SU-DHL-6 (cell line): ENCODE data around the gene ST3GAL6.

ENCODE experiments used
- H2AFZ ChIP-seq: fragments of 200-600 bp; sonication (generic); 2 replicates; pipeline ENCODE4 v1.6.1; 2014; ENCODE audit warnings: low read depth, mild to moderate bottlenecking, moderate library complexity, mixed read lengths, antibody characterized with exemption, low read length; ENCODE audit not compliant: severe bottlenecking
- H3F3A ChIP-seq: fragments of 200-600 bp; shearing (Covaris generic); 2 replicates; pipeline ENCODE4 v1.6.0; 2016; ENCODE audit warnings: antibody characterized with exemption, mild to moderate bottlenecking; ENCODE audit not compliant: insufficient read depth
- H3K27ac ChIP-seq: fragments of 200-600 bp; sonication (generic); 2 replicates; pipeline ENCODE4 v1.5.1; 2016; ENCODE audit warnings: low read depth, mild to moderate bottlenecking, low read length, moderate library complexity, mixed read lengths
- H3K27me3 ChIP-seq: fragments of 200-600 bp; sonication (generic), shearing (Covaris generic); 2 replicates; pipeline ENCODE4 v1.6.0; 2014; ENCODE audit warnings: mild to moderate bottlenecking, low read length
- H3K36me3 ChIP-seq: fragments of 200-600 bp; sonication (generic); 2 replicates; pipeline ENCODE4 v1.6.1; 2014; ENCODE audit warnings: mild to moderate bottlenecking, low read length, mixed read lengths
- H3K4me2 ChIP-seq: fragments of 300-600, 200-600 bp; shearing (Covaris generic), sonication (generic); 2 replicates; pipeline ENCODE4 v1.6.0; 2014; ENCODE audit warnings: low read length, low read depth, mild to moderate bottlenecking; ENCODE audit not compliant: poor library complexity, severe bottlenecking
- H3K4me3 ChIP-seq: fragments of 200-600 bp; sonication (generic); 2 replicates; pipeline ENCODE4 v1.5.1; 2014; ENCODE audit warnings: antibody characterized with exemption, low read length, mild to moderate bottlenecking, mixed read lengths; ENCODE audit not compliant: insufficient read depth, poor library complexity, severe bottlenecking
- H3K79me2 ChIP-seq: fragments of 200-600 bp; sonication (generic); 2 replicates; pipeline ENCODE4 v1.6.1; 2014; ENCODE audit warnings: mild to moderate bottlenecking, low read length, moderate library complexity; ENCODE audit not compliant: insufficient read depth
- H3K9ac ChIP-seq: fragments of 200-600 bp; sonication (generic); 2 replicates; pipeline ENCODE4 v1.7.0; 2014; ENCODE audit warnings: mild to moderate bottlenecking, low read length
- H3K9me2 ChIP-seq: fragments of 200-600 bp; sonication (generic); replicated peaks from 2 replicates; pipeline ENCODE4 v1.6.1; 2014; ENCODE audit warnings: low read length; ENCODE audit not compliant: insufficient read depth
- H3K9me3 ChIP-seq: fragments of 200-600 bp; sonication (generic); 2 replicates; pipeline ENCODE4 v1.6.1; 2014; ENCODE audit warnings: low read length, mixed read lengths; ENCODE audit not compliant: insufficient read depth
- H4K20me1 ChIP-seq: fragments of 200-600 bp; sonication (generic); 2 replicates; pipeline ENCODE4 v1.6.1; 2014; ENCODE audit warnings: low read depth, mild to moderate bottlenecking, antibody characterized with exemption, low read length, moderate library complexity, mixed read lengths
- EZH2phosphoT487 ChIP-seq: fragments of 200-600 bp; sonication (generic), shearing (Covaris generic); conservative IDR thresholded peaks from 2 replicates; pipeline ENCODE4 v1.6.1; 2018; ENCODE audit warnings: mild to moderate bottlenecking, antibody characterized with exemption, low read length, moderate library complexity, mixed read lengths
- TF ChIP-seq, protein P1 (sequence below): fragments of 200-600 bp; sonication (generic); IDR thresholded peaks from one replicate; pipeline ENCODE4 v1.5.1; 2017; ENCODE audit warnings: antibody characterized with exemption, mild to moderate bottlenecking, low read length, moderate library complexity; ENCODE audit not compliant: insufficient read depth, poor library complexity, severe bottlenecking

Gene ST3GAL6

DNA sequence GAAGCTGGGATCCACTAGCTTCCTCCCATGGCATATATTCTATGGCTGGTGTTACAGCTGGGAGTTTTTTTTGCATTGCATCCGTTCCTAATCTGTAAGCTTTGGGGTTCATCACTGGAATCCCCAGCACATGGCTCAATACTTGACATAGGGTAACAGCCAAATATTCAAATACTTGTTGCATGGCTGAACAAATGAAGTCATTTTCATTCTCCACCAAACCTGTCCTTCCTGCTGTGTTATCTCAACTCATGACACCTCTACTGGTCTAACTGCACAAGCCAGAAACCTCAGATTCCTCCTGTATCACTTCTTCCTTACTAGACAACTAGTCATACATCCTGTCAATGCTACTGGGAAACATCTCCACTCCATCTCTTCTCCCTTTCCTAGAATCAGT, 43.4 kb downstream of the ST3GAL6 start:
- H3K4me3 ChIP-seq = no peak overlapping the region
- H3K4me2 ChIP-seq = no peak overlapping the region
- TF ChIP-seq, protein P1, sequence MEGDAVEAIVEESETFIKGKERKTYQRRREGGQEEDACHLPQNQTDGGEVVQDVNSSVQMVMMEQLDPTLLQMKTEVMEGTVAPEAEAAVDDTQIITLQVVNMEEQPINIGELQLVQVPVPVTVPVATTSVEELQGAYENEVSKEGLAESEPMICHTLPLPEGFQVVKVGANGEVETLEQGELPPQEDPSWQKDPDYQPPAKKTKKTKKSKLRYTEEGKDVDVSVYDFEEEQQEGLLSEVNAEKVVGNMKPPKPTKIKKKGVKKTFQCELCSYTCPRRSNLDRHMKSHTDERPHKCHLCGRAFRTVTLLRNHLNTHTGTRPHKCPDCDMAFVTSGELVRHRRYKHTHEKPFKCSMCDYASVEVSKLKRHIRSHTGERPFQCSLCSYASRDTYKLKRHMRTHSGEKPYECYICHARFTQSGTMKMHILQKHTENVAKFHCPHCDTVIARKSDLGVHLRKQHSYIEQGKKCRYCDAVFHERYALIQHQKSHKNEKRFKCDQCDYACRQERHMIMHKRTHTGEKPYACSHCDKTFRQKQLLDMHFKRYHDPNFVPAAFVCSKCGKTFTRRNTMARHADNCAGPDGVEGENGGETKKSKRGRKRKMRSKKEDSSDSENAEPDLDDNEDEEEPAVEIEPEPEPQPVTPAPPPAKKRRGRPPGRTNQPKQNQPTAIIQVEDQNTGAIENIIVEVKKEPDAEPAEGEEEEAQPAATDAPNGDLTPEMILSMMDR = no peak
- no peak for TF ChIP-seq EZH2phosphoT487
- H3F3A ChIP-seq = no peaks in the 10 kb centered on the region
- H4K20me1 ChIP-seq = no peaks in the 10 kb centered on the region
- no peaks in the 10 kb centered on the region for H3K79me2 ChIP-seq
- H3K27ac ChIP-seq = no peak overlapping the region
- no peaks in the 10 kb centered on the region for H3K27me3 ChIP-seq
- no peaks in the 10 kb centered on the region for H3K36me3 ChIP-seq
- no peaks in the 10 kb centered on the region for H3K9me2 ChIP-seq
- H3K9me3 ChIP-seq = no peaks in the 10 kb centered on the region
- H3K9ac ChIP-seq = no peak overlapping the region
- no peak overlapping the region for H2AFZ ChIP-seq

DNA sequence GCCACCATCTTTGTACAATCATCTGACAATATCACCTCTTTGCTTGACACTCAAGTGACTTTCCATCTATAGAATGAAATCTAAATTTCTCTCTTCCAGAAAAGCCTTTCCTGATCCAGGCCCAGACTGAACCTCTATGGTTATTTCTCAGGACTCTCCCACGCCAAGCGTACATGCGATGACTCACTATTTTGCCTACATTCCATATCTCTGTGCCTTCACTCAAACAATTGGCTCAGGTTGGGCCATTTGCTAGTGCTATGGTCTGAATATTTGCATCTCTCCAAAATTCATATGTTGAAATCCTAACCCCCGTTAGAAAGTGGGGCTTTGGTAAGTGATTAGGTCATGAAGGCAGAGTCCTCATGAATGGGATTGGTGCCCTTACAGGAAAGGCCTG, 43.9 kb downstream of the ST3GAL6 start:
- H3K4me2 ChIP-seq = no peak overlapping the region
- H3K27me3 ChIP-seq = no peaks in the 10 kb centered on the region
- H3K9me3 ChIP-seq = no peaks in the 10 kb centered on the region
- H3K9me2 ChIP-seq = no peaks in the 10 kb centered on the region
- H3F3A ChIP-seq = no peaks in the 10 kb centered on the region
- no peak overlapping the region for H3K4me3 ChIP-seq
- H3K27ac ChIP-seq = no peak overlapping the region
- no peaks in the 10 kb centered on the region for H4K20me1 ChIP-seq
- no peak for TF ChIP-seq EZH2phosphoT487
- TF ChIP-seq, protein P1 = no peak
- no peak overlapping the region for H2AFZ ChIP-seq
- no peaks in the 10 kb centered on the region for H3K36me3 ChIP-seq
- H3K79me2 ChIP-seq = no peaks in the 10 kb centered on the region
- H3K9ac ChIP-seq = no peak overlapping the region

DNA sequence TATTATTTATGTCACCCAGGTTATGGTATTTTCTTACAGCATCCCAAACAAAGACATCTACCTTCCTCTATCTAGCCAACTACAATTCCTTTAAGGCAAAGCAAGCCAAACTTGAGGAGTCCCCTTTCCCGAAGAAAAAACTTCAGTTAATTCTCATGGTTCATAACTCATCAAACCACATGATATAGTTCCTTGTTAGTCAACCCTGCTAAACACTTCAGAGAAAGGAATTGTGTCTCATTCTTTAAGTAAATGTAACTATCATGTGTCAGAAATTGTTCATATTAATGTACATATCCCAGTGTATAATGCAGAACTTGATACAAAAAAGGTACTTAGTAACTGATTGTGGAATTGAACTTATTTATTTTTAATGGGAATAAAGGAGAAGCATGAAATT, 44.4 kb downstream of the ST3GAL6 start:
- no peak for TF ChIP-seq EZH2phosphoT487
- TF ChIP-seq, protein P1 = no peak
- Histone ChIP-seq H3K27ac (no peak overlapping the region), H3K36me3 (no peaks in the 10 kb centered on the region), H3K4me3 (no peak overlapping the region), H4K20me1 (no peaks in the 10 kb centered on the region), H3K9ac (no peak overlapping the region), H3K9me2 (no peaks in the 10 kb centered on the region), H3K79me2 (no peaks in the 10 kb centered on the region), H3F3A (no peaks in the 10 kb centered on the region), H2AFZ (no peak overlapping the region), H3K27me3 (no peaks in the 10 kb centered on the region), H3K9me3 (no peaks in the 10 kb centered on the region), H3K4me2 (no peak overlapping the region)

DNA sequence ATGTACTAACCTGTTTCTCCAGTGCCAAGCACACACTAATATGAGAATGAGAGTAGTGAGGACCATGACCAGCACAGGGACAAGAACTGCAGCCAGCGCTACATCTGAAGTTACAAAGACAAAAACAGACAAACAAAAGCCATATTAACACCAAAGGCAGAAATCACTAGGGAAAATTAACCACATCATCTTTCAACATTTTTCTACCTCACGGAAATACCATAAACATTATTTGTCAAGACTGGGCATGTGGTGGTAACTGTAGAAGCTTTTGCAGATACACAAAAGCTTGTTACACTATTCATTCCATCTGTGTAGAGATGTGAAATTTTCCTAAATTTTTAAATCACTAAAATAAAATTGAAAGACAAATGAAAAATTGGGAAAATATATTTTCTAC, 44.9 kb downstream of the ST3GAL6 start:
- Histone ChIP-seq H3K36me3 (no peaks in the 10 kb centered on the region), H3K27ac (no peak overlapping the region), H3K9ac (no peak overlapping the region), H3F3A (no peaks in the 10 kb centered on the region), H3K9me3 (no peaks in the 10 kb centered on the region), H3K27me3 (no peaks in the 10 kb centered on the region), H3K4me2 (no peak overlapping the region), H3K4me3 (no peak overlapping the region), H2AFZ (no peak overlapping the region), H4K20me1 (no peaks in the 10 kb centered on the region), H3K9me2 (no peaks in the 10 kb centered on the region), H3K79me2 (no peaks in the 10 kb centered on the region)
- TF ChIP-seq, protein P1 = no peak
- TF ChIP-seq EZH2phosphoT487 = no peak
